ENCODE measurements around the gene QSER1. TPM values are rescaled to one million over a fixed set of nuclear protein-coding genes. Genes with fewer than 3 reads are reported as not detected.

QSER1 gene
- total and polyA plus RNA-seq, 10 of the 15 experiments (the other 5 are each of a cell fraction or from before 2014, with no cell fraction given): 2.1 to 15.0 (median 9.4) TPM

DNA sequence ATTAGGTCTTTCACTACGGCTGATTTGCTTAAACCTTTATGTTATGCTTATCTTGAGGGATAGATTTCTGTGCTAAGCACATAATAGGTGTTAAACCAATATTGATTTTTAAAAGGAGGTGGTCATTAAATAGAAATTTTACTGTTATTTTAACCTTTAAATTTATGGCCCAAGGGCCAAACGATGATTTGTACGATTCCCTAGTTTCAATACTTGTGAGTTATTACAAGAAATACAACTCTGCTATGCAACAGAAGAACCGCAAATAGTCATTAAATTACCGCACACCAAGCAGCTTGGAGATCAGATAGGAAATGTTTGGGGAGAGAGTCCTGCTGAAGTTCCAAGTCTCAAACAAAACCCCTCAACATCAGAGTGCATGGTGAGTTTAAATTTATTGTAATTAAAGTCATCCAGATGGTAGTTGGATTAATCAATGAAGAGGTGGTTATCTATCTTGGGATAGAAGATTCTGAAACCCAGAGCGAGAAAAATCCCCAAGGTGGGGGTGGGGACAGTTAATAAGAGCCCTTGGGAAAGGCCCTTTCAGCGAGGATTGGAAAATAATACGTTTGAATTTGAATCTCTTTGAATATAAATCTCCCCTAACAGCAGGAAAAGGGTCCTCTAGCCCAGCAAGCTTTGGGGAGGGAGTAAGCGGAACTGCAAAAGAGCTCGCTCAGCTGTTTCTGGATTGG is 805 bp upstream of the QSER1 start (continued):
- TF ChIP-seq, protein P1, sequence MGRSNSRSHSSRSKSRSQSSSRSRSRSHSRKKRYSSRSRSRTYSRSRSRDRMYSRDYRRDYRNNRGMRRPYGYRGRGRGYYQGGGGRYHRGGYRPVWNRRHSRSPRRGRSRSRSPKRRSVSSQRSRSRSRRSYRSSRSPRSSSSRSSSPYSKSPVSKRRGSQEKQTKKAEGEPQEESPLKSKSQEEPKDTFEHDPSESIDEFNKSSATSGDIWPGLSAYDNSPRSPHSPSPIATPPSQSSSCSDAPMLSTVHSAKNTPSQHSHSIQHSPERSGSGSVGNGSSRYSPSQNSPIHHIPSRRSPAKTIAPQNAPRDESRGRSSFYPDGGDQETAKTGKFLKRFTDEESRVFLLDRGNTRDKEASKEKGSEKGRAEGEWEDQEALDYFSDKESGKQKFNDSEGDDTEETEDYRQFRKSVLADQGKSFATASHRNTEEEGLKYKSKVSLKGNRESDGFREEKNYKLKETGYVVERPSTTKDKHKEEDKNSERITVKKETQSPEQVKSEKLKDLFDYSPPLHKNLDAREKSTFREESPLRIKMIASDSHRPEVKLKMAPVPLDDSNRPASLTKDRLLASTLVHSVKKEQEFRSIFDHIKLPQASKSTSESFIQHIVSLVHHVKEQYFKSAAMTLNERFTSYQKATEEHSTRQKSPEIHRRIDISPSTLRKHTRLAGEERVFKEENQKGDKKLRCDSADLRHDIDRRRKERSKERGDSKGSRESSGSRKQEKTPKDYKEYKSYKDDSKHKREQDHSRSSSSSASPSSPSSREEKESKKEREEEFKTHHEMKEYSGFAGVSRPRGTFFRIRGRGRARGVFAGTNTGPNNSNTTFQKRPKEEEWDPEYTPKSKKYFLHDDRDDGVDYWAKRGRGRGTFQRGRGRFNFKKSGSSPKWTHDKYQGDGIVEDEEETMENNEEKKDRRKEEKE (IDR thresholded peaks at IDR 0.05): no peak
- TF ChIP-seq NFYA (IDR thresholded peaks at IDR 0.05; ENCODE audit: borderline replicate concordance, low read depth, low read length) (no peak), RUNX3 (IDR thresholded peaks at IDR 0.05; ENCODE audit: low read length) (peak; percentile 79), IKZF2 (IDR thresholded peaks at IDR 0.05) (peak in 1 of 2 experiments; percentile 59; a peak in 2 of 4 replicates), JUND (IDR thresholded peaks at IDR 0.05; ENCODE audit: low read depth, low read length) (no peak), USF2 (IDR thresholded peaks at IDR 0.05; ENCODE audit: borderline replicate concordance, low read depth, low read length) (no peak), CHD1 (IDR thresholded peaks at IDR 0.05; ENCODE audit: low read depth, low read length) (no peak)
- TF ChIP-seq, protein P2, sequence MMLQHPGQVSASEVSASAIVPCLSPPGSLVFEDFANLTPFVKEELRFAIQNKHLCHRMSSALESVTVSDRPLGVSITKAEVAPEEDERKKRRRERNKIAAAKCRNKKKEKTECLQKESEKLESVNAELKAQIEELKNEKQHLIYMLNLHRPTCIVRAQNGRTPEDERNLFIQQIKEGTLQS (IDR thresholded peaks at IDR 0.05; ENCODE audit: borderline replicate concordance, extremely low read depth, low read depth, low read length): no peak
- TF ChIP-seq, protein P3, sequence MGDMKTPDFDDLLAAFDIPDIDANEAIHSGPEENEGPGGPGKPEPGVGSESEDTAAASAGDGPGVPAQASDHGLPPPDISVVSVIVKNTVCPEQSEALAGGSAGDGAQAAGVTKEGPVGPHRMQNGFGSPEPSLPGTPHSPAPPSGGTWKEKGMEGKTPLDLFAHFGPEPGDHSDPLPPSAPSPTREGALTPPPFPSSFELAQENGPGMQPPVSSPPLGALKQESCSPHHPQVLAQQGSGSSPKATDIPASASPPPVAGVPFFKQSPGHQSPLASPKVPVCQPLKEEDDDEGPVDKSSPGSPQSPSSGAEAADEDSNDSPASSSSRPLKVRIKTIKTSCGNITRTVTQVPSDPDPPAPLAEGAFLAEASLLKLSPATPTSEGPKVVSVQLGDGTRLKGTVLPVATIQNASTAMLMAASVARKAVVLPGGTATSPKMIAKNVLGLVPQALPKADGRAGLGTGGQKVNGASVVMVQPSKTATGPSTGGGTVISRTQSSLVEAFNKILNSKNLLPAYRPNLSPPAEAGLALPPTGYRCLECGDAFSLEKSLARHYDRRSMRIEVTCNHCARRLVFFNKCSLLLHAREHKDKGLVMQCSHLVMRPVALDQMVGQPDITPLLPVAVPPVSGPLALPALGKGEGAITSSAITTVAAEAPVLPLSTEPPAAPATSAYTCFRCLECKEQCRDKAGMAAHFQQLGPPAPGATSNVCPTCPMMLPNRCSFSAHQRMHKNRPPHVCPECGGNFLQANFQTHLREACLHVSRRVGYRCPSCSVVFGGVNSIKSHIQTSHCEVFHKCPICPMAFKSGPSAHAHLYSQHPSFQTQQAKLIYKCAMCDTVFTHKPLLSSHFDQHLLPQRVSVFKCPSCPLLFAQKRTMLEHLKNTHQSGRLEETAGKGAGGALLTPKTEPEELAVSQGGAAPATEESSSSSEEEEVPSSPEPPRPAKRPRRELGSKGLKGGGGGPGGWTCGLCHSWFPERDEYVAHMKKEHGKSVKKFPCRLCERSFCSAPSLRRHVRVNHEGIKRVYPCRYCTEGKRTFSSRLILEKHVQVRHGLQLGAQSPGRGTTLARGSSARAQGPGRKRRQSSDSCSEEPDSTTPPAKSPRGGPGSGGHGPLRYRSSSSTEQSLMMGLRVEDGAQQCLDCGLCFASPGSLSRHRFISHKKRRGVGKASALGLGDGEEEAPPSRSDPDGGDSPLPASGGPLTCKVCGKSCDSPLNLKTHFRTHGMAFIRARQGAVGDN (IDR thresholded peaks at IDR 0.05): no peak

All from GM12878 (cell line).